Measurements from ENCODE around the gene ACTL6B. TPM values are rescaled to one million over a fixed set of nuclear protein-coding genes. Genes with fewer than 3 reads are reported as not detected.

Gene ACTL6B
- total RNA-seq, 1 donor from 2014 or later, result not detected

GRCh38 chr7:100614308-100614861 lies 41.9 kb downstream of the ACTL6B start:
- H3K4me1 Mint-ChIP-seq, result peaks cover 16% of the 10 kb centered on the region
- H3K4me3 Mint-ChIP-seq, result no peak overlapping the region
- H3K27ac Mint-ChIP-seq, result no peak overlapping the region
- intact Hi-C loops (cut with micrococcal nuclease), result loop anchor here (5.0 kb wide), 1 partner anchor 93 kb away; the partner anchor contains the start of gene POP7
- H3K9me3 Mint-ChIP-seq, result no peaks in the 10 kb centered on the region
- no peak for DNase-seq
- H3K36me3 Mint-ChIP-seq (ENCODE audit: low read depth), result peaks cover 6% of the 10 kb centered on the region
- peaks cover 4% of the 10 kb centered on the region for H3K27me3 Mint-ChIP-seq

- Mint-ChIP-seq H3K27me3 (peaks cover 5% of the 10 kb centered on the region), H3K4me1 (peaks cover 16% of the 10 kb centered on the region), H3K27ac (peak overlapping the region; percentile 3), H3K36me3 (ENCODE audit: low read depth) (peaks cover 6% of the 10 kb centered on the region), H3K9me3 (no peaks in the 10 kb centered on the region), H3K4me3 (peak overlapping the region; percentile 97)
- peak; percentile 65 for DNase-seq
- intact Hi-C loops (cut with micrococcal nuclease), result loop anchor here (5.0 kb wide), 1 partner anchor 94 kb away; the partner anchor contains the start of gene POP7
Observed at GRCh38 chr7:100613412-100614175, 42.7 kb downstream of the ACTL6B start.

- Mint-ChIP-seq H3K36me3 (ENCODE audit: low read depth) (peaks cover 6% of the 10 kb centered on the region), H3K27ac (no peak overlapping the region), H3K27me3 (peaks cover 5% of the 10 kb centered on the region), H3K4me1 (peaks cover 16% of the 10 kb centered on the region), H3K4me3 (peak overlapping the region; percentile 97), H3K9me3 (no peaks in the 10 kb centered on the region)
- intact Hi-C loops (cut with micrococcal nuclease), result loop anchor here (1.0 to 5.0 kb wide), 6 partner anchors 13 to 184 kb away; partner anchors contain the start of genes FBXO24, GIGYF1, GNB2 and LRCH4
- DNase-seq, result peak; percentile 76
Observed at GRCh38 chr7:100612730-100613390, 43.4 kb downstream of the ACTL6B start.

- DNase-seq, result peak; percentile 100
- Mint-ChIP-seq H3K4me3 (peak within 1 kb of the TSS; percentile 97), H3K36me3 (ENCODE audit: low read depth) (peaks cover 6% of the 10 kb centered on the region), H3K4me1 (peaks cover 18% of the 10 kb centered on the region), H3K27ac (peak within 1 kb of the TSS; percentile 100), H3K27me3 (peaks cover 9% of the 10 kb centered on the region), H3K9me3 (no peaks in the 10 kb centered on the region)
- intact Hi-C loops (cut with micrococcal nuclease), result loop anchor here (1.0 to 5.0 kb wide), 6 partner anchors 14 to 183 kb away; partner anchors contain the start of genes FBXO24, GIGYF1, GNB2 and LRCH4
Observed at GRCh38 chr7:100611983-100612729, 44.1 kb downstream of the ACTL6B start, which contains the start of gene MOSPD3. TSS of gene MOSPD3 (plus strand) at chr7:100612540. CDS start at chr7:100612792, 252 bp downstream.

GRCh38 chr7:100609958-100610357 lies 46.3 kb downstream of the ACTL6B start:
- Mint-ChIP-seq H3K27me3 (peaks cover 13% of the 10 kb centered on the region), H3K4me1 (peaks cover 29% of the 10 kb centered on the region), H3K4me3 (peak overlapping the region; percentile 9), H3K27ac (no peak overlapping the region), H3K9me3 (no peaks in the 10 kb centered on the region), H3K36me3 (ENCODE audit: low read depth) (peaks cover 6% of the 10 kb centered on the region)
- DNase-seq, result no peak
- intact Hi-C loops (cut with micrococcal nuclease), result loop anchor here (5.0 kb wide), 1 partner anchor 97 kb away; the partner anchor contains the start of gene POP7

- peak; percentile 59 for DNase-seq
- H3K36me3 Mint-ChIP-seq (ENCODE audit: low read depth), result no peaks in the 10 kb centered on the region
- H3K27ac Mint-ChIP-seq, result no peak overlapping the region
- peak overlapping the region; percentile 12 for H3K4me3 Mint-ChIP-seq
- intact Hi-C loops (cut with micrococcal nuclease), result no loop called here
- peaks cover 13% of the 10 kb centered on the region for H3K27me3 Mint-ChIP-seq
- H3K4me1 Mint-ChIP-seq, result peaks cover 28% of the 10 kb centered on the region
- H3K9me3 Mint-ChIP-seq, result no peaks in the 10 kb centered on the region
Observed at GRCh38 chr7:100607111-100607510, 49.1 kb downstream of the ACTL6B start.

GRCh38 chr7:100606313-100606712 lies 49.9 kb downstream of the ACTL6B start:
- Mint-ChIP-seq H3K4me1 (peaks cover 26% of the 10 kb centered on the region), H3K27me3 (peaks cover 13% of the 10 kb centered on the region)

GRCh38 chr7:100604976-100605911 lies 51.0 kb downstream of the ACTL6B start:
- Mint-ChIP-seq H3K27ac (peak overlapping the region; percentile 22), H3K9me3 (no peaks in the 10 kb centered on the region), H3K4me1 (peaks cover 23% of the 10 kb centered on the region), H3K27me3 (peaks cover 13% of the 10 kb centered on the region), H3K4me3 (peak overlapping the region; percentile 88), H3K36me3 (ENCODE audit: low read depth) (no peaks in the 10 kb centered on the region)
- intact Hi-C loops (cut with micrococcal nuclease), result loop anchor here (1.0 kb wide), 1 partner anchor 19 kb away; the partner anchor contains the start of genes FBXO24 and LRCH4
- peak; percentile 88 for DNase-seq

More at GRCh38 chr7:100606313-100606712, 49.9 kb downstream of the ACTL6B start:
- H3K9me3 Mint-ChIP-seq, result no peaks in the 10 kb centered on the region
- no peaks in the 10 kb centered on the region for H3K36me3 Mint-ChIP-seq (ENCODE audit: low read depth)
- DNase-seq, result peak; percentile 57
- H3K4me3 Mint-ChIP-seq, result peak overlapping the region; percentile 88
- intact Hi-C loops (cut with micrococcal nuclease), result no loop called here
- no peak overlapping the region for H3K27ac Mint-ChIP-seq

- H3K27me3 Mint-ChIP-seq, result peaks cover 8% of the 10 kb centered on the region
- H3K4me1 Mint-ChIP-seq, result peaks cover 21% of the 10 kb centered on the region
- H3K27ac Mint-ChIP-seq, result peak overlapping the region; percentile 85
- peak overlapping the region; percentile 88 for H3K4me3 Mint-ChIP-seq
- intact Hi-C loops (cut with micrococcal nuclease), result no loop called here
- H3K9me3 Mint-ChIP-seq, result no peaks in the 10 kb centered on the region
- no peaks in the 10 kb centered on the region for H3K36me3 Mint-ChIP-seq (ENCODE audit: low read depth)
- DNase-seq, result peak; percentile 91
Observed at GRCh38 chr7:100604028-100604975, 51.9 kb downstream of the ACTL6B start.

GRCh38 chr7:100603726-100604027 lies 52.6 kb downstream of the ACTL6B start:
- Mint-ChIP-seq H3K27me3 (peaks cover 8% of the 10 kb centered on the region), H3K27ac (peak overlapping the region; percentile 85), H3K4me3 (peak overlapping the region; percentile 88), H3K4me1 (peaks cover 21% of the 10 kb centered on the region), H3K9me3 (no peaks in the 10 kb centered on the region), H3K36me3 (ENCODE audit: low read depth) (no peaks in the 10 kb centered on the region)
- DNase-seq, result no peak
- intact Hi-C loops (cut with micrococcal nuclease), result no loop called here

GRCh38 chr7:100602889-100603725 lies 53.1 kb downstream of the ACTL6B start:
- no peaks in the 10 kb centered on the region for H3K9me3 Mint-ChIP-seq
- H3K4me3 Mint-ChIP-seq, result peak overlapping the region; percentile 88
- H3K36me3 Mint-ChIP-seq (ENCODE audit: low read depth), result no peaks in the 10 kb centered on the region
- DNase-seq, result no peak
- H3K27ac Mint-ChIP-seq, result peak overlapping the region; percentile 45
- H3K4me1 Mint-ChIP-seq, result peaks cover 24% of the 10 kb centered on the region
- intact Hi-C loops (cut with micrococcal nuclease), result no loop called here
- peaks cover 8% of the 10 kb centered on the region for H3K27me3 Mint-ChIP-seq

Data from activated CD4-positive, alpha-beta T cell treated with anti-CD3 and anti-CD28 coated beads, Interleukin-2, amount 10 ng/mL, durations not matched to agents 24 days and 14 days (primary cell).